HG03025 (cell line): Measurements from ENCODE around the gene NR4A3.
A peak's percentile ranks its signal among the peaks of the same experiment; 100 is the strongest.

Experiments
- ATAC-seq: cut with Tn5 transposase; IDR thresholded peaks from one replicate; pipeline ENCODE4 v1.9.1; 2021; ENCODE audit warnings: mild to moderate bottlenecking, moderate library complexity; ENCODE audit not compliant: unreplicated experiment, low FRiP score

NR4A3 gene

GRCh38 chr9:99867536-99867935 lies 45.9 kb downstream of the NR4A3 start:
- peak; percentile 7 for ATAC-seq

GRCh38 chr9:99867968-99868367 lies 46.3 kb downstream of the NR4A3 start:
- ATAC-seq, result peak; percentile 70

GRCh38 chr9:99868845-99869244 lies 47.2 kb downstream of the NR4A3 start:
- ATAC-seq, result no peak

GRCh38 chr9:99870126-99870525 lies 48.4 kb downstream of the NR4A3 start:
- no peak for ATAC-seq

- ATAC-seq, result no peak
Observed at GRCh38 chr9:99873531-99873930, 51.8 kb downstream of the NR4A3 start.

GRCh38 chr9:99873943-99874584 lies 52.4 kb downstream of the NR4A3 start:
- no peak for ATAC-seq

- no peak for ATAC-seq
Observed at GRCh38 chr9:99876190-99876589, 54.5 kb downstream of the NR4A3 start.

- no peak for ATAC-seq
Observed at GRCh38 chr9:99878651-99879050, 57.0 kb downstream of the NR4A3 start.

- ATAC-seq, result no peak
Observed at GRCh38 chr9:99881769-99882168, 60.1 kb downstream of the NR4A3 start.

- ATAC-seq, result no peak
Observed at GRCh38 chr9:99885747-99886146, 64.1 kb downstream of the NR4A3 start.

- no peak for ATAC-seq
Observed at GRCh38 chr9:99889120-99889519, 67.4 kb downstream of the NR4A3 start.

GRCh38 chr9:99894826-99895225 lies 73.1 kb downstream of the NR4A3 start:
- no peak for ATAC-seq

GRCh38 chr9:99895510-99895909 lies 73.8 kb downstream of the NR4A3 start:
- ATAC-seq, result no peak

- no peak for ATAC-seq
Observed at GRCh38 chr9:99896119-99896518, 74.4 kb downstream of the NR4A3 start.

- no peak for ATAC-seq
Observed at GRCh38 chr9:99903393-99903792, 81.7 kb downstream of the NR4A3 start.

GRCh38 chr9:99905833-99906402 lies 84.2 kb downstream of the NR4A3 start:
- no peak for ATAC-seq

- peak; percentile 87 for ATAC-seq
Observed at GRCh38 chr9:99906403-99907207, 84.9 kb downstream of the NR4A3 start, which contains the start of gene STX17. TSS of gene STX17 (plus strand) at chr9:99906654. CDS start at chr9:99915240, 8,586 bp downstream.

GRCh38 chr9:99907208-99907532 lies 85.5 kb downstream of the NR4A3 start:
- ATAC-seq, result peak; percentile 14

GRCh38 chr9:99911600-99911999 lies 89.9 kb downstream of the NR4A3 start:
- no peak for ATAC-seq
